Gastrocnemius medialis (tissue), 4 donors: ENCODE data around the gene PCF11. TPM values are rescaled to one million over a fixed set of nuclear protein-coding genes. Genes with fewer than 3 reads are reported as not detected.

Experiments used
- ATAC-seq, 2 donors: fragments of 150-250 bp; one replicate each; pipeline ENCODE4 v1.9.1; 2016
- DNase-seq, 2 donors: peaks; one replicate each; pipeline ENCODE4 v3.0.0-alpha.2; 2019
- H3K27ac ChIP-seq, 4 donors: fragments of 200-600 bp; sonication (generic); 1 replicate in 1 of 4; 2 replicates in 3 of 4; pipeline ENCODE4 v1.5.1; 2016 to 2018; ENCODE audit warnings: mild to moderate bottlenecking in 2 of 4, moderate library complexity in 1 of 4
- H3K27me3 ChIP-seq, 3 donors: fragments of 200-600 bp; sonication (generic) in 2 of 3; 1 replicate in 1 of 3; 2 replicates in 2 of 3; pipeline versions ENCODE4 v1.5.1 to v1.6.0; 2016 to 2019; ENCODE audit warnings: mild to moderate bottlenecking in 1 of 3, moderate library complexity in 1 of 3
- H3K36me3 ChIP-seq, 2 donors: fragments of 200-600 bp; sonication (generic) in 1 of 2; one replicate each; pipeline ENCODE4 v1.5.1; 2017 to 2018
- H3K4me1 ChIP-seq, 2 donors: fragments of 200-600 bp; sonication (generic) in 1 of 2; one replicate each; pipeline ENCODE4 v1.5.1; 2016 to 2017; ENCODE audit warnings: mild to moderate bottlenecking in 2 of 2
- H3K4me3 ChIP-seq, 4 donors: fragments of 200-600 bp; sonication (generic) in 3 of 4; 1 replicate in 1 of 4; 2 replicates in 3 of 4; pipeline ENCODE4 v1.5.1; 2016 to 2019; ENCODE audit warnings: mild to moderate bottlenecking in 2 of 4
- H3K9me3 ChIP-seq, 3 donors: fragments of 200-600 bp; sonication (generic) in 2 of 3; 1 replicate in 1 of 3; 2 replicates in 2 of 3; pipeline ENCODE4 v1.5.1; 2016 to 2019
- CTCF ChIP-seq, 5 experiments: fragments of 450-650 bp in 3 of 5; fragments of 200-600 bp in 2 of 5; sonication (generic) in 2 of 5; IDR thresholded peaks in 4 of 5; conservative IDR thresholded peaks in 1 of 5; 1 replicate in 4 of 5; 2 replicates in 1 of 5; pipeline ENCODE4 v1.5.1; 2016 to 2019; ENCODE audit warnings: antibody characterized with exemption in 5 of 5, mild to moderate bottlenecking in 3 of 5, moderate library complexity in 3 of 5
- POLR2A ChIP-seq, 2 donors: fragments of 450-650 bp; IDR thresholded peaks; one replicate each; pipeline ENCODE4 v1.6.1; 2017; ENCODE audit warnings: antibody characterized with exemption in 2 of 2, mild to moderate bottlenecking in 2 of 2, moderate library complexity in 2 of 2
- in situ Hi-C, 4 donors: fragments of 200-750 bp; cut with MboI; loops; one replicate each; pipeline versions ENCODE4 v1.15.0 to v1.8.0; 2017; ENCODE audit warnings: low sequenced_read_pairs in 4 of 4
- intact Hi-C: fragments of 100-400 bp; cut with DNase I; formaldehyde crosslinking; loops from one replicate; pipeline ENCODE4 v1.15.1; 2023; ENCODE audit warnings: low total_unique reads
- total RNA-seq, 4 donors: library from RNA; depleted of rRNA; stranded (reverse); fragments of >200 nt; gene quantifications; one replicate each; pipeline versions ENCODE4 v1.1.0 to v1.2.3, GENCODE V29; 2016

Gene PCF11
- total RNA-seq, 4 donors from 2014 or later = 25.3 to 103 (median 47.5) TPM

GRCh38 chr11:83151274-83151977 is 5.5 kb upstream of the PCF11 start:
- no peak overlapping the region for H3K27ac ChIP-seq
- ATAC-seq (no peak), DNase-seq (no peak)
- no peaks in the 10 kb centered on the region for H3K27me3 ChIP-seq
- H3K9me3 ChIP-seq = no peaks in the 10 kb centered on the region
- peaks cover 3% of the 10 kb centered on the region in 2 donors for H3K4me1 ChIP-seq
- in situ Hi-C loops = loop anchor here in 2 of 4 donors (10.0 to 25.0 kb wide), 2 partner anchors 77 to 89 kb away; partner anchors contain the start of gene RAB30 (in 2 of the 2)
- H3K4me3 ChIP-seq = no peak overlapping the region
- TF ChIP-seq POLR2A (IDR thresholded peaks at IDR 0.05) = no peak
- TF ChIP-seq CTCF (IDR thresholded peaks at IDR 0.05 in 4 of 5, conservative IDR thresholded peaks at IDR 0.05 in 1 of 5) = no peak
- intact Hi-C loops = loop anchor here (10.0 kb wide), 1 partner anchor 133 kb away; the partner anchor contains the start of gene CCDC90B
- H3K36me3 ChIP-seq = no peaks in the 10 kb centered on the region

GRCh38 chr11:83152264-83152663 is 4.7 kb upstream of the PCF11 start:
- Histone ChIP-seq H3K9me3 (no peaks in the 10 kb centered on the region), H3K27me3 (no peaks in the 10 kb centered on the region), H3K4me1 (peaks cover 3% of the 10 kb centered on the region in 2 donors), H3K27ac (no peak overlapping the region), H3K4me3 (no peak overlapping the region), H3K36me3 (no peaks in the 10 kb centered on the region)
- in situ Hi-C loops (loop anchor here in 2 of 4 donors (10.0 to 25.0 kb wide), 2 partner anchors 77 to 90 kb away; partner anchors contain the start of gene RAB30 (in 2 of the 2)), intact Hi-C loops (loop anchor here (10.0 kb wide), 1 partner anchor 133 kb away; the partner anchor contains the start of gene CCDC90B)
- DNase-seq (no peak), ATAC-seq (no peak)
- no peak for TF ChIP-seq CTCF (IDR thresholded peaks at IDR 0.05 in 4 of 5, conservative IDR thresholded peaks at IDR 0.05 in 1 of 5)
- no peak for TF ChIP-seq POLR2A (IDR thresholded peaks at IDR 0.05)

- intact Hi-C loops = loop anchor here (10.0 kb wide), 1 partner anchor 131 kb away; the partner anchor contains the start of gene CCDC90B
Measured at GRCh38 chr11:83153764-83154163, 3.2 kb upstream of the PCF11 start.

More at GRCh38 chr11:83153764-83154163, 3.2 kb upstream of the PCF11 start:
- DNase-seq (no peak), ATAC-seq (no peak)
- no peak overlapping the region for H3K4me3 ChIP-seq
- TF ChIP-seq POLR2A (IDR thresholded peaks at IDR 0.05) (no peak), CTCF (IDR thresholded peaks at IDR 0.05 in 4 of 5, conservative IDR thresholded peaks at IDR 0.05 in 1 of 5) (no peak)
- no peaks in the 10 kb centered on the region for H3K36me3 ChIP-seq
- H3K9me3 ChIP-seq = no peaks in the 10 kb centered on the region
- peaks cover 3% of the 10 kb centered on the region in 2 donors for H3K4me1 ChIP-seq
- in situ Hi-C loops = loop anchor here in 2 of 4 donors (10.0 to 25.0 kb wide), 2 partner anchors 79 to 91 kb away; partner anchors contain the start of gene RAB30 (in 2 of the 2)
- no peaks in the 10 kb centered on the region for H3K27me3 ChIP-seq
- no peak overlapping the region for H3K27ac ChIP-seq
